Ascending aorta (tissue), 2 donors: ENCODE measurements around the gene FHAD1. TPM values are rescaled to one million over a fixed set of nuclear protein-coding genes. Genes with fewer than 3 reads are reported as not detected.

Experiments used
- DNase-seq, 2 donors: peaks; one replicate each; pipeline ENCODE4 v3.0.0-alpha.2; 2019; ENCODE audit warnings: low spot score in 2 of 2
- H3K27ac ChIP-seq, 2 donors: fragments of 200-600 bp; sonication (generic); one replicate each; pipeline ENCODE4 v1.5.1; 2016 to 2017; ENCODE audit warnings: mild to moderate bottlenecking in 1 of 2
- H3K27me3 ChIP-seq: fragments of 200-600 bp; sonication (generic); one replicate; pipeline ENCODE4 v1.5.1; 2017
- H3K36me3 ChIP-seq, 2 donors: fragments of 200-600 bp; sonication (generic); one replicate each; pipeline ENCODE4 v1.5.1; 2016
- H3K4me1 ChIP-seq, 2 donors: fragments of 200-600 bp; sonication (generic); one replicate each; pipeline ENCODE4 v1.5.1; 2016 to 2017; ENCODE audit warnings: mild to moderate bottlenecking in 1 of 2
- H3K4me3 ChIP-seq, 2 donors: fragments of 200-600 bp; sonication (generic); one replicate each; pipeline ENCODE4 v1.5.1; 2016 to 2017; ENCODE audit warnings: mild to moderate bottlenecking in 1 of 2
- H3K9me3 ChIP-seq, 2 donors: fragments of 200-600 bp; sonication (generic); one replicate each; pipeline ENCODE4 v1.5.1; 2016
- CTCF ChIP-seq, 3 experiments: fragments of 200-600 bp in 2 of 3; fragments of 450-650 bp in 1 of 3; sonication (generic) in 2 of 3; IDR thresholded peaks; one replicate each; pipeline ENCODE4 v1.5.1; 2016 to 2019; ENCODE audit warnings: antibody characterized with exemption in 3 of 3, mild to moderate bottlenecking in 1 of 3, moderate library complexity in 1 of 3
- intact Hi-C: fragments of 100-400 bp; cut with DNase I; formaldehyde crosslinking; loops from one replicate; pipeline ENCODE4 v1.15.1; 2023
- total RNA-seq: library from RNA; depleted of rRNA; stranded (reverse); fragments of >200 nt; gene quantifications from one replicate; pipeline ENCODE4 v1.1.0, GENCODE V29; 2016

FHAD1 gene
- total RNA-seq, 1 donor from 2014 or later = not detected

GRCh38 chr1:15251857-15252835 is 5.1 kb downstream of the FHAD1 start:
- DNase-seq = no peak
- intact Hi-C loops = no loop called here
- TF ChIP-seq CTCF (IDR thresholded peaks at IDR 0.05) = no peak
- Histone ChIP-seq H3K27ac (no peak overlapping the region), H3K27me3 (no peaks in the 10 kb centered on the region), H3K9me3 (no peaks in the 10 kb centered on the region), H3K36me3 (no peaks in the 10 kb centered on the region), H3K4me3 (no peak overlapping the region), H3K4me1 (peaks cover 0 to 3% of the 10 kb centered on the region in 2 donors)

DNA sequence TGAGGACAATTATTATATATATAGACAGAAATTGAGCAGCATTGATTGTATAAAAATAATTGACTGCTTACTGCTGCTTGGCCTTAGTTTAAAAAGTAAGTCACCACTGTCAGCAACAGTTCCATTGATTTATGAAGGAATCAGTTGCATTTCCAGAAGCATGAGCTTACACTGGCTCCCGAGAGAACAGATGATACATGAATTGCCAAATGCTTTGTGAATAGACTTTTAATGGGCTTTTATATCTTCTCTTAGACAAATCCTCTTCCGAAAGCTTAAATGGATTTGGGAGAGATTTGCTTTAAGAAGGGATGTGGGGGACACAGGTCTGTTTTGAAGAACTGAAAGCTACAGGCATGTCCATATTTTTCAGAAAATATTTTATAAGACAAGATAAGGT is 7.5 kb downstream of the FHAD1 start:
- Histone ChIP-seq H3K9me3 (no peaks in the 10 kb centered on the region), H3K36me3 (no peaks in the 10 kb centered on the region), H3K27me3 (no peaks in the 10 kb centered on the region), H3K27ac (no peak overlapping the region), H3K4me3 (no peak overlapping the region), H3K4me1 (no peaks in the 10 kb centered on the region)
- TF ChIP-seq CTCF (IDR thresholded peaks at IDR 0.05) = no peak
- intact Hi-C loops = no loop called here
- no peak for DNase-seq

DNA sequence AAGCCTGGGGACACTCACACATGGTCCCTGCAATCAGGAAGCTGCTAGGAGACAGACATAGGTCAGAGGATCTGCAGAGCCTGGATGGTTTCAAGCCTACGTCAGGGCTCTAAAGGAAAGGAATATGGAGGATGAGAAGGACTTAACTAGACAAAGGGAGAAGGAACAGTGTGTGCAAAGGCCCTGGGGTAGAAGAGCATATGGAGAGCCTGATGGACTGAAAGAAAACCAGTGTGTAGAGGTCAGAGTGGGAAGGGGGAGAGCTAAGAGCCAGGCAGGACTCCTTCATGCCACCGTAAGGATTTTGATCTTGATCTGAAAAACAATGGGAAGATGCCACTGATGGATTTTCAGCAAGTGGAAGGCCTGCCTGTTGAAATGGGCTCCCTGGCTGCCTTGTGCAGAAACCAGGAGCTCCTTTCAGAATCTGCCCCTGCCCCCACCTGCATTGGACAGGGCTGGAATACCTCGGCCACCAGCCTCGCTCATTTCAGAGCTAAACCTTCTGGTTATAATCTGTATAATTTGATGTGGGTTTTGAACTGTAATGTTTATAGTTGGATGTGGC is 8.6 kb downstream of the FHAD1 start:
- intact Hi-C loops = no loop called here
- no peak for DNase-seq
- Histone ChIP-seq H3K9me3 (no peaks in the 10 kb centered on the region), H3K4me1 (no peaks in the 10 kb centered on the region), H3K27ac (no peak overlapping the region), H3K4me3 (no peak overlapping the region), H3K27me3 (no peaks in the 10 kb centered on the region), H3K36me3 (no peaks in the 10 kb centered on the region)
- no peak for TF ChIP-seq CTCF (IDR thresholded peaks at IDR 0.05)

DNA sequence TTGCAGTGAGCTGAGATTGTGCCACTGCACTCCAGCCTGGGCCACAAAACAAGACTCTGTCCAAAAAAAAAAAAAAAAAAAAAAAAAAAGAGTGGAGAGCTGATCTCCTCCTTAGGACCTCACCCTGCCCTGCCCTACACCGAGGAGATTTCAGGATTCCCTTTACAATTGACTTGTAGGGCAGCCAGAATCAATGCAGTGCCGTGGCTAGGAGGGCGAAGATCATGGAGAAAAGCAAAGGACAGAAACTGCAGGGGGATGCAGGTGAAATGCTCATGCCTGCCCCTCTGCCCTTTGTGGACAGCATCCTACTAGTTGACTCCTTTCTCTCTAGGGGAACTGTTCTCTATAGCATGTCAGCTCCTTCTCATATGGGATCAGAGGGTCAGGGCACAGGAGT is 9.6 kb downstream of the FHAD1 start:
- intact Hi-C loops = no loop called here
- Histone ChIP-seq H3K4me1 (no peaks in the 10 kb centered on the region), H3K27me3 (no peaks in the 10 kb centered on the region), H3K9me3 (no peaks in the 10 kb centered on the region), H3K27ac (no peak overlapping the region), H3K4me3 (no peak overlapping the region), H3K36me3 (no peaks in the 10 kb centered on the region)
- DNase-seq = no peak
- TF ChIP-seq CTCF (IDR thresholded peaks at IDR 0.05) = no peak

GRCh38 chr1:15257309-15257708 is 10.3 kb downstream of the FHAD1 start:
- no peak for DNase-seq
- Histone ChIP-seq H3K27ac (no peak overlapping the region), H3K27me3 (no peaks in the 10 kb centered on the region), H3K4me3 (no peak overlapping the region), H3K9me3 (no peaks in the 10 kb centered on the region), H3K4me1 (no peaks in the 10 kb centered on the region), H3K36me3 (no peaks in the 10 kb centered on the region)
- intact Hi-C loops = no loop called here
- no peak for TF ChIP-seq CTCF (IDR thresholded peaks at IDR 0.05)
